HCT116 (cell line): ENCODE measurements around the gene JAK3. TPM values are rescaled to one million over a fixed set of nuclear protein-coding genes. Genes with fewer than 3 reads are reported as not detected.

Experiments
- ATAC-seq: fragments of 200-7000 bp; cut with Tn5 transposase; 2 replicates; pipeline ENCODE4 v1.9.1; 2020; ENCODE audit warnings: mild to moderate bottlenecking, moderate library complexity
- BruUV-seq: library from RNA; stranded (reverse); fragments of 400-500 nt; replicated peaks from 2 replicates; lab custom pipeline; 2021; lab: Mats Ljungman, UMichigan
- CTCF ChIA-PET: fragments of 300-600 bp; sonication (Branson Sonifier 250); formaldehyde crosslinking; loops from one replicate; lab custom pipeline; 2021; ENCODE audit warnings: antibody characterized with exemption; lab: Charles Lee
- POLR2A ChIA-PET: fragments of 300-600, 350-600 bp; sonication (Branson Sonifier 250); formaldehyde crosslinking; loops from one replicate; lab custom pipeline; 2021; ENCODE audit warnings: antibody characterized with exemption; lab: Charles Lee
- RAD21 ChIA-PET, 2 experiments: fragments of 300-600 bp; sonication (Branson Sonifier 250); formaldehyde crosslinking; loops; one replicate each; lab custom pipeline; 2023; ENCODE audit warnings: low total read pairs in 2 of 2; ENCODE audit not compliant: uncharacterized antibody in 2 of 2, unreplicated experiment in 2 of 2, low non-redundant PET in 1 of 2; lab: Charles Lee
- DNase-seq: peaks from one replicate; pipeline ENCODE4 v3.0.0-alpha.2; 2010; ENCODE audit warnings: low read depth, low spot score
- H2AFZ ChIP-seq: fragments of 200-600 bp; shearing (Covaris generic), sonication (generic); 2 replicates; pipeline ENCODE4 v1.6.1; 2017; ENCODE audit warnings: low read depth, mixed run types, mixed read lengths, antibody characterized with exemption, low read length; ENCODE audit not compliant: poor library complexity, severe bottlenecking
- H3K27ac ChIP-seq: 2 replicates; pipeline ENCODE4 v1.5.1; 2012; ENCODE audit warnings: low read depth, low read length
- H3K27me3 ChIP-seq: fragments of 200-600 bp; sonication (generic); 2 replicates; pipeline ENCODE4 v1.6.1; 2016; ENCODE audit warnings: mixed run types, low read length, mixed read lengths; ENCODE audit not compliant: insufficient read depth
- H3K36me3 ChIP-seq, 2 experiments: fragments of 200-500 bp in 1 of 2; fragments of 200-600 bp in 1 of 2; sonication (Bioruptor generic) in 1 of 2; sonication (generic) in 1 of 2; 2 replicates each; pipeline versions ENCODE4 v1.5.1 to v1.6.1; 2014 to 2016; ENCODE audit warnings: low read length in 2 of 2, inconsistent platforms in 1 of 2, mixed read lengths in 1 of 2, mixed run types in 1 of 2; ENCODE audit not compliant: insufficient read depth in 2 of 2, control insufficient read depth in 1 of 2
- H3K4me1 ChIP-seq, 2 experiments: fragments of 200-600 bp in 1 of 2; sonication (generic) in 1 of 2; 2 replicates each; pipeline versions ENCODE4 v1.5.1 to v1.6.1; 2012 to 2017; ENCODE audit warnings: low read length in 2 of 2, inconsistent platforms in 1 of 2, mild to moderate bottlenecking in 1 of 2, mixed read lengths in 1 of 2, mixed run types in 1 of 2, moderate library complexity in 1 of 2; ENCODE audit not compliant: insufficient read depth in 2 of 2, control insufficient read depth in 1 of 2
- H3K4me2 ChIP-seq: fragments of 200-600 bp; sonication (generic); 2 replicates; pipeline ENCODE4 v1.6.1; 2017; ENCODE audit warnings: mixed run types, low read length, mixed read lengths
- H3K4me3 ChIP-seq, 2 experiments: fragments of 200-600 bp in 1 of 2; sonication (generic) in 1 of 2; replicated peaks in 1 of 2; 2 replicates each; pipeline ENCODE4 v1.5.1; 2011 to 2016; ENCODE audit warnings: low read length in 2 of 2, control low read depth in 1 of 2, low read depth in 1 of 2, mild to moderate bottlenecking in 1 of 2, mixed read lengths in 1 of 2, mixed run types in 1 of 2
- H3K79me2 ChIP-seq: fragments of 200-600 bp; sonication (generic); 2 replicates; pipeline ENCODE4 v1.6.1; 2017; ENCODE audit warnings: mild to moderate bottlenecking, mixed run types, low read length, moderate library complexity, mixed read lengths; ENCODE audit not compliant: insufficient read depth
- H3K9ac ChIP-seq: fragments of 200-600 bp; sonication (generic); 2 replicates; pipeline ENCODE4 v1.6.1; 2016; ENCODE audit warnings: low read length, mixed read lengths
- H3K9me2 ChIP-seq: fragments of 200-600 bp; sonication (generic), shearing (Covaris generic); 2 replicates; pipeline ENCODE4 v1.6.1; 2017; ENCODE audit warnings: mixed run types, mild to moderate bottlenecking, moderate library complexity; ENCODE audit not compliant: insufficient read depth
- H3K9me3 ChIP-seq, 2 experiments: fragments of 200-500 bp in 1 of 2; fragments of 200-600 bp in 1 of 2; sonication (Bioruptor generic) in 1 of 2; sonication (generic) in 1 of 2; 2 replicates each; pipeline ENCODE4 v1.6.1; 2014 to 2017; ENCODE audit warnings: low read length in 2 of 2, mixed read lengths in 2 of 2, inconsistent platforms in 1 of 2, low read depth in 1 of 2, mild to moderate bottlenecking in 1 of 2, mixed run types in 1 of 2, moderate library complexity in 1 of 2; ENCODE audit not compliant: control insufficient read depth in 1 of 2, insufficient read depth in 1 of 2
- H4K20me1 ChIP-seq: fragments of 200-600 bp; sonication (generic), shearing (Covaris generic); 2 replicates; pipeline ENCODE4 v1.6.1; 2017; ENCODE audit warnings: mixed run types, mild to moderate bottlenecking, moderate library complexity; ENCODE audit not compliant: insufficient read depth
- ATF3 ChIP-seq: IDR thresholded peaks from 2 replicates; pipeline ENCODE4 v1.6.1; 2012
- CBX3 ChIP-seq: IDR thresholded peaks from 2 replicates; pipeline ENCODE4 v1.6.1; 2012; ENCODE audit warnings: low read depth
- CTCF ChIP-seq, 3 experiments: fragments of 200-600 bp in 1 of 3; sonication (generic) in 1 of 3; IDR thresholded peaks in 2 of 3; conservative IDR thresholded peaks in 1 of 3; 2 replicates each; pipeline ENCODE4 v1.5.1; 2012 to 2017; ENCODE audit warnings: low read depth in 2 of 3, low read length in 2 of 3, antibody characterized with exemption in 1 of 3, borderline replicate concordance in 1 of 3, control low read depth in 1 of 3, mild to moderate bottlenecking in 1 of 3, mixed read lengths in 1 of 3, mixed run types in 1 of 3, moderate library complexity in 1 of 3; ENCODE audit not compliant: insufficient read depth in 1 of 3
- ELF1 ChIP-seq: IDR thresholded peaks from 2 replicates; pipeline ENCODE4 v1.6.1; 2012; ENCODE audit warnings: low read depth, borderline replicate concordance
- EZH2 ChIP-seq: fragments of 200-600 bp; sonication (generic); IDR thresholded peaks from 2 replicates; pipeline ENCODE4 v1.6.1; 2017; ENCODE audit warnings: antibody characterized with exemption, mixed run types
- EZH2phosphoT487 ChIP-seq: fragments of 200-600 bp; IDR thresholded peaks from 2 replicates; pipeline ENCODE4 v1.6.1; 2018; ENCODE audit warnings: antibody characterized with exemption, borderline replicate concordance
- JUND ChIP-seq: IDR thresholded peaks from 2 replicates; pipeline ENCODE4 v1.6.1; 2012
- MAX ChIP-seq: IDR thresholded peaks from 2 replicates; pipeline ENCODE4 v1.6.1; 2012
- POLR2A ChIP-seq: IDR thresholded peaks from 2 replicates; pipeline ENCODE4 v1.7.0; 2011; ENCODE audit warnings: borderline replicate concordance; ENCODE audit not compliant: insufficient read depth, insufficient read length; ENCODE audit errors: extremely low read depth
- POLR2AphosphoS5 ChIP-seq: IDR thresholded peaks from 2 replicates; pipeline ENCODE4 v1.6.1; 2011; ENCODE audit warnings: mild to moderate bottlenecking, low read depth, low read length, moderate library complexity
- RAD21 ChIP-seq: IDR thresholded peaks from 2 replicates; pipeline ENCODE4 v1.6.1; 2012; ENCODE audit warnings: low read depth, mild to moderate bottlenecking
- SIN3A ChIP-seq: IDR thresholded peaks from 2 replicates; pipeline ENCODE4 v1.6.1; 2012; ENCODE audit warnings: low read depth
- SP1 ChIP-seq: IDR thresholded peaks from 2 replicates; pipeline ENCODE4 v1.6.1; 2012; ENCODE audit warnings: low read depth
- SRF ChIP-seq: IDR thresholded peaks from 2 replicates; pipeline ENCODE4 v1.6.1; 2012; ENCODE audit warnings: low read depth
- TCF7L2 ChIP-seq: IDR thresholded peaks from 2 replicates; pipeline ENCODE4 v1.7.0; 2011; ENCODE audit warnings: borderline replicate concordance, inconsistent platforms; ENCODE audit not compliant: insufficient read depth, insufficient read length; ENCODE audit errors: extremely low read depth
- YY1 ChIP-seq: IDR thresholded peaks from 2 replicates; pipeline ENCODE4 v1.6.1; 2011; ENCODE audit warnings: low read length, low read depth, moderate library complexity, mild to moderate bottlenecking; ENCODE audit not compliant: insufficient replicate concordance; ENCODE audit errors: extremely low read depth
- ZFX ChIP-seq: fragments of 450-650 bp; IDR thresholded peaks from 2 replicates; pipeline ENCODE4 v1.6.1; 2017
- ZNF274 ChIP-seq: fragments of 200-500 bp; sonication (Bioruptor generic); IDR thresholded peaks from 2 replicates; pipeline ENCODE4 v1.6.1; 2014; ENCODE audit warnings: mild to moderate bottlenecking, low read depth, low read length, inconsistent platforms
- intact Hi-C: fragments of 100-400 bp; cut with micrococcal nuclease; formaldehyde crosslinking; loops from 2 replicates; pipeline ENCODE4 v1.10.0; 2022
- total RNA-seq: library from RNA; stranded (reverse); gene quantifications from one replicate; pipeline ENCODE4 v1.2.1, GENCODE V29; 2021; ENCODE audit not compliant: unreplicated experiment

The JAK3 gene
- total RNA-seq, 1 experiment from 2014 or later, result 5.7 TPM

- H4K20me1 ChIP-seq, result no peaks in the 10 kb centered on the region
- TF ChIP-seq ELF1 (no peak), JUND (no peak), ATF3 (no peak), TCF7L2 (no peak), SP1 (no peak), SRF (no peak), ZFX (no peak), YY1 (no peak), RAD21 (no peak), ZNF274 (no peak), SIN3A (no peak), EZH2phosphoT487 (no peak), EZH2 (no peak), MAX (no peak), POLR2A (no peak), CTCF (IDR thresholded peaks at IDR 0.05 in 2 of 3, conservative IDR thresholded peaks at IDR 0.05 in 1 of 3; ENCODE audit: borderline replicate concordance in 1 of 3, insufficient read depth in 1 of 3, low read depth in 2 of 3, low read length in 2 of 3) (no peak), POLR2AphosphoS5 (no peak), CBX3 (no peak)
- TF ChIP-seq, all 23 proteins: peak for 0
- no peak overlapping the region for H3K27ac ChIP-seq
- ChIA-PET CTCF (no interaction called here), RAD21 (interaction anchor here in 1 of 2 experiments (0.9 kb wide), 1 partner anchor 48 kb away, joined by 3 read pairs; no protein-coding TSS in a partner anchor), POLR2A (interaction anchor here (1.5 to 3.2 kb wide), 2 partner anchors 15 to 372 kb away, joined by 3 to 18 read pairs; partner anchors contain the start of gene RPL18A)
- H3K4me3 ChIP-seq, result no peak overlapping the region
- no peaks in the 10 kb centered on the region for H3K9me3 ChIP-seq
- no TSS peak for BruUV-seq
- H3K4me2 ChIP-seq, result no peak overlapping the region
- intact Hi-C loops, result loop anchor here (5.0 kb wide), 1 partner anchor 47 kb away; the partner anchor contains the start of gene B3GNT3
- peaks cover 9 to 30% of the 10 kb centered on the region in 2 experiments; a peak in 3 of 4 replicates for H3K4me1 ChIP-seq
- DNase-seq (no peak), ATAC-seq (no peak)
- H3K36me3 ChIP-seq, result no peaks in the 10 kb centered on the region
- H3K27me3 ChIP-seq, result no peaks in the 10 kb centered on the region
- H3K9me2 ChIP-seq, result no peaks in the 10 kb centered on the region
- peaks cover 13% of the 10 kb centered on the region for H3K79me2 ChIP-seq
- no peak overlapping the region for H2AFZ ChIP-seq
- no peak overlapping the region for H3K9ac ChIP-seq
These were observed 3.8 kb downstream of the JAK3 start for GRCh38 chr19:17843908-17844490.
